Mesendoderm (in vitro differentiated cells): ENCODE measurements around the gene ZNF630.

Source experiments
- DNase-seq: peaks from one replicate; pipeline ENCODE4 v3.0.0; 2013
- H2AK5ac ChIP-seq: 2 replicates; pipeline ENCODE4 v1.6.1; 2013; ENCODE audit warnings: low read length, inconsistent platforms
- H2BK120ac ChIP-seq: 2 replicates; pipeline ENCODE4 v1.6.1; 2013; ENCODE audit warnings: low read depth, mild to moderate bottlenecking, low read length, moderate library complexity, mixed read lengths
- H2BK15ac ChIP-seq: replicated peaks from 2 replicates; pipeline ENCODE4 v1.6.1; 2013; ENCODE audit warnings: low read depth, mild to moderate bottlenecking, moderate library complexity
- H2BK5ac ChIP-seq: 2 replicates; pipeline ENCODE4 v1.6.1; 2013; ENCODE audit warnings: low read length, inconsistent platforms
- H3K18ac ChIP-seq: 2 replicates; pipeline ENCODE4 v1.6.1; 2013; ENCODE audit warnings: mild to moderate bottlenecking, low read length, mixed read lengths
- H3K23ac ChIP-seq: one replicate; pipeline ENCODE4 v1.6.1; 2013; ENCODE audit warnings: low read length
- H3K27ac ChIP-seq: 2 replicates; pipeline ENCODE4 v1.5.1; 2013; ENCODE audit warnings: low read depth, mild to moderate bottlenecking, inconsistent platforms, low read length, moderate library complexity
- H3K27me3 ChIP-seq: 2 replicates; pipeline ENCODE4 v1.6.1; 2013; ENCODE audit warnings: low read length, control low read depth, mild to moderate bottlenecking, inconsistent platforms; ENCODE audit not compliant: insufficient read depth, poor library complexity
- H3K36me3 ChIP-seq: 2 replicates; pipeline ENCODE4 v1.6.1; 2013; ENCODE audit warnings: low read length, inconsistent platforms; ENCODE audit not compliant: control insufficient read depth, insufficient read depth
- H3K4ac ChIP-seq: one replicate; pipeline ENCODE4 v1.6.1; 2013; ENCODE audit warnings: low read depth, mild to moderate bottlenecking, low read length, moderate library complexity
- H3K4me1 ChIP-seq: 2 replicates; pipeline ENCODE4 v1.6.1; 2013; ENCODE audit warnings: low read depth, low read length, inconsistent platforms; ENCODE audit not compliant: control insufficient read depth
- H3K4me2 ChIP-seq: 2 replicates; pipeline ENCODE4 v1.6.1; 2013; ENCODE audit warnings: low read length
- H3K4me3 ChIP-seq: 2 replicates; pipeline ENCODE4 v1.5.1; 2013; ENCODE audit warnings: mild to moderate bottlenecking, low read length
- H3K56ac ChIP-seq: one replicate; pipeline ENCODE4 v1.6.1; 2013; ENCODE audit warnings: low read length
- H3K79me1 ChIP-seq: 2 replicates; pipeline ENCODE4 v1.6.1; 2013; ENCODE audit warnings: low read length, inconsistent platforms
- H3K79me2 ChIP-seq: 2 replicates; pipeline ENCODE4 v1.6.1; 2013; ENCODE audit warnings: mild to moderate bottlenecking, low read length; ENCODE audit not compliant: control insufficient read depth, insufficient read depth
- H3K9ac ChIP-seq: 2 replicates; pipeline ENCODE4 v1.6.1; 2013; ENCODE audit warnings: low read length, inconsistent platforms
- H4K5ac ChIP-seq: one replicate; pipeline ENCODE4 v1.6.1; 2013; ENCODE audit warnings: low read length
- H4K8ac ChIP-seq: one replicate; pipeline ENCODE4 v1.6.1; 2013; ENCODE audit warnings: low read depth, mild to moderate bottlenecking, control low read depth, low read length, moderate library complexity
- WGBS: extraction: QIAGEN DNeasy Blood & Tissue Kit; methylation state at CpG from one replicate; pipeline ENCODE4 v1.1.7; 2013; ENCODE audit warnings: low lambda C conversion rate, missing lambda C conversion rate; ENCODE audit not compliant: insufficient coverage; ENCODE audit errors: extremely low coverage; 5-methylcytosine and 5-hydroxymethylcytosine counted together

The ZNF630 gene

GRCh38 chrX:48068096-48068887, 3.1 kb downstream of the ZNF630 start:
- no peak overlapping the region for H2BK5ac ChIP-seq
- no peak overlapping the region for H4K5ac ChIP-seq
- no peak overlapping the region for H3K4me2 ChIP-seq
- no peak overlapping the region for H3K9ac ChIP-seq
- no peak overlapping the region for H2AK5ac ChIP-seq
- no CpG with 5 or more reads among the region's 3 CpGs for WGBS
- no peak overlapping the region for H2BK15ac ChIP-seq
- H3K4me3 ChIP-seq: no peak overlapping the region
- no peaks in the 10 kb centered on the region for H3K27me3 ChIP-seq
- no peak overlapping the region for H4K8ac ChIP-seq
- no peaks in the 10 kb centered on the region for H3K4me1 ChIP-seq
- H3K56ac ChIP-seq: no peak overlapping the region
- H3K23ac ChIP-seq: no peak overlapping the region
- no peaks in the 10 kb centered on the region for H3K79me1 ChIP-seq
- H2BK120ac ChIP-seq: no peak overlapping the region
- DNase-seq: no peak
- no peaks in the 10 kb centered on the region for H3K79me2 ChIP-seq
- H3K27ac ChIP-seq: no peak overlapping the region
- H3K36me3 ChIP-seq: no peaks in the 10 kb centered on the region
- no peak overlapping the region for H3K4ac ChIP-seq
- H3K18ac ChIP-seq: no peak overlapping the region

- no peak overlapping the region for H2BK5ac ChIP-seq
- H2BK15ac ChIP-seq: no peak overlapping the region
- H4K8ac ChIP-seq: no peak overlapping the region
- no peak overlapping the region for H3K9ac ChIP-seq
- no peak overlapping the region for H3K4me3 ChIP-seq
- no peak overlapping the region for H3K23ac ChIP-seq
- H2AK5ac ChIP-seq: no peak overlapping the region
- no peak for DNase-seq
- no peak overlapping the region for H2BK120ac ChIP-seq
- no peaks in the 10 kb centered on the region for H3K27me3 ChIP-seq
- WGBS: no CpG with 5 or more reads among the region's 4 CpGs
- no peak overlapping the region for H3K4me2 ChIP-seq
- no peak overlapping the region for H3K56ac ChIP-seq
- H3K27ac ChIP-seq: no peak overlapping the region
- no peak overlapping the region for H4K5ac ChIP-seq
- H3K79me2 ChIP-seq: no peaks in the 10 kb centered on the region
- H3K4me1 ChIP-seq: no peaks in the 10 kb centered on the region
- H3K18ac ChIP-seq: no peak overlapping the region
- H3K79me1 ChIP-seq: no peaks in the 10 kb centered on the region
- no peak overlapping the region for H3K4ac ChIP-seq
- no peaks in the 10 kb centered on the region for H3K36me3 ChIP-seq
Observed at GRCh38 chrX:48064261-48064660, 7.2 kb downstream of the ZNF630 start.

- H3K79me1 ChIP-seq: no peaks in the 10 kb centered on the region
- WGBS: no CpG with 5 or more reads among the region's 1 CpG
- no peak overlapping the region for H4K5ac ChIP-seq
- H3K27ac ChIP-seq: no peak overlapping the region
- H3K23ac ChIP-seq: no peak overlapping the region
- H3K4ac ChIP-seq: no peak overlapping the region
- H2BK15ac ChIP-seq: no peak overlapping the region
- no peak overlapping the region for H3K18ac ChIP-seq
- H3K79me2 ChIP-seq: no peaks in the 10 kb centered on the region
- H2BK120ac ChIP-seq: no peak overlapping the region
- H3K56ac ChIP-seq: no peak overlapping the region
- no peak overlapping the region for H3K4me3 ChIP-seq
- no peak overlapping the region for H3K9ac ChIP-seq
- DNase-seq: no peak
- H4K8ac ChIP-seq: no peak overlapping the region
- H2AK5ac ChIP-seq: no peak overlapping the region
- no peaks in the 10 kb centered on the region for H3K36me3 ChIP-seq
- no peak overlapping the region for H2BK5ac ChIP-seq
- no peak overlapping the region for H3K4me2 ChIP-seq
- H3K27me3 ChIP-seq: no peaks in the 10 kb centered on the region
- no peaks in the 10 kb centered on the region for H3K4me1 ChIP-seq
Observed at GRCh38 chrX:48059296-48059639, 12.2 kb downstream of the ZNF630 start.

GRCh38 chrX:48058621-48059295, 12.7 kb downstream of the ZNF630 start:
- Histone ChIP-seq H3K18ac (no peak overlapping the region), H3K36me3 (no peaks in the 10 kb centered on the region), H3K23ac (no peak overlapping the region), H3K9ac (no peak overlapping the region), H3K4me3 (no peak overlapping the region), H3K27ac (no peak overlapping the region), H2BK120ac (no peak overlapping the region), H3K4me1 (no peaks in the 10 kb centered on the region), H2AK5ac (no peak overlapping the region), H3K4ac (no peak overlapping the region), H3K79me2 (no peaks in the 10 kb centered on the region), H2BK5ac (no peak overlapping the region), H3K27me3 (no peaks in the 10 kb centered on the region), H3K4me2 (no peak overlapping the region), H3K79me1 (no peaks in the 10 kb centered on the region), H4K5ac (no peak overlapping the region), H3K56ac (no peak overlapping the region), H4K8ac (no peak overlapping the region), H2BK15ac (no peak overlapping the region)
- no CpG with 5 or more reads among the region's 2 CpGs for WGBS
- DNase-seq: no peak

- Histone ChIP-seq H3K56ac (no peak overlapping the region), H4K8ac (no peak overlapping the region), H3K18ac (no peak overlapping the region), H2BK5ac (no peak overlapping the region), H3K23ac (no peak overlapping the region), H3K27ac (no peak overlapping the region), H3K4me2 (no peak overlapping the region), H3K4me3 (no peak overlapping the region), H2BK120ac (no peak overlapping the region), H3K4ac (no peak overlapping the region), H3K4me1 (no peaks in the 10 kb centered on the region), H3K36me3 (no peaks in the 10 kb centered on the region), H3K27me3 (no peaks in the 10 kb centered on the region), H2BK15ac (no peak overlapping the region), H3K79me1 (no peaks in the 10 kb centered on the region), H4K5ac (no peak overlapping the region), H2AK5ac (no peak overlapping the region), H3K9ac (no peak overlapping the region), H3K79me2 (no peaks in the 10 kb centered on the region)
- no CpG with 5 or more reads among the region's 5 CpGs for WGBS
- DNase-seq: no peak
Observed at GRCh38 chrX:48046846-48047245, 24.6 kb downstream of the ZNF630 start.
